CD4-positive, alpha-beta T cell treated with Interleukin-4 for 4 hours (primary cell): ENCODE data around the gene CCR3.

Experiments
- DNase-seq: peaks from one replicate; pipeline ENCODE4 v3.0.0-alpha.2; 2020

The CCR3 gene

DNA sequence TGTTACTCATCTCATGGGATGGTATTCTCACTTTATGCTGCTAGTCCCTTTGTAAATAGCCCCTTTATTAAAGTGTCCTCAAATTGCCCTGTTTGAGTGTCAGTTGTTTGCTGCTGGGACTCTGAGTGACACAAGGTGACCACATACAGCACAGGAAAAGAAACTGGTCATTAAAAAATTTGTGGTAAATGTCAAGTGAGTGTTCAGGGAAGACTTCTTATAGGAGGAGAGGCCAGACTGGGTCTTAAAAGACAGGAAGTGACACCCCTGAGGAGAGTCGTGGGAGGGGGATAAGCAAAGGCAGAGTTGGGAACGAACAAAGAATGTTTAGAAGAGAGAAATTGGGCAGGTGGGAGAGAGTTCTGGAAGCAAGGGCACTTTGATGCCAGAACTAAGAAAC is 35.2 kb downstream of the CCR3 start:
- no peak for DNase-seq

DNA sequence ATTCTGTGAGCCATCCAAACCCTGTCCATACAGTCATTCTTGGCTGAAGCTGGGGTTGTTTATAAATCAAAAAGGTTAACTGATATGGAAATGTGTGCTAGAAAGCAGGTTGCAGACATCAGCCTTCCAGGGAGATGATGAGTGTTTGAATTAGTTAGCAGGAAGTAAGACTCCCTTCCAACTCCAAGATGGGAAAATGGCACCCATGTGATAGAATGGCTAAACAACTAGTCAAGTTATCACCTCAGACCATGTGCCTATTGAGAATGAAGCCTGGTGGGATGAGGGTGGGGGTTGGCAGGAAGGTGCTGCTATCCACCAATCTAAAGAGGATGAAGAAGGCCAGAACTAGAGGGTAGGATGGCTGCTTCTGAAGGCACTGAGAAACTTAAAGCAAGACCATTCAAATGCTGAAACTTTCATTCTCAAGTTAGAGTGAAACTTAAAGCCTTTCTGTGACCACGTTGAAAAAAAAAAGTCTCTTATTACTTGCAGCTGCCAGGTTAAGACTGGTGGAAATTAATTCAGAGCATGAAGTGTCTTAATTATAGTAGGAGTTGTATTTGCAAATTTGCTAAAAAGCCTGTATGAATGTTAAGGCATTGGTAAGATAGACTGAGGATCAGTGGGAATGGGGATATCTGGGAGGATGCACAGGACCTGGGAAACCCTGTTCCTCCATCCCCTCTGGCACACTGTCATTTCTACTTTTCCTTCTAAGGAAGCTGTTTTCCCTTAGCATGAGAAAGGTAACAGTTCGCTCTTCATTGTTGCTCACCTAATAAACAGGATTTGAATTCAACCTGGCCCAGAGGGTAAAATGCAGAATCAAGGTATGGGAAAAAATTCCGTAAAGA is 36.8 kb downstream of the CCR3 start:
- no peak for DNase-seq

DNA sequence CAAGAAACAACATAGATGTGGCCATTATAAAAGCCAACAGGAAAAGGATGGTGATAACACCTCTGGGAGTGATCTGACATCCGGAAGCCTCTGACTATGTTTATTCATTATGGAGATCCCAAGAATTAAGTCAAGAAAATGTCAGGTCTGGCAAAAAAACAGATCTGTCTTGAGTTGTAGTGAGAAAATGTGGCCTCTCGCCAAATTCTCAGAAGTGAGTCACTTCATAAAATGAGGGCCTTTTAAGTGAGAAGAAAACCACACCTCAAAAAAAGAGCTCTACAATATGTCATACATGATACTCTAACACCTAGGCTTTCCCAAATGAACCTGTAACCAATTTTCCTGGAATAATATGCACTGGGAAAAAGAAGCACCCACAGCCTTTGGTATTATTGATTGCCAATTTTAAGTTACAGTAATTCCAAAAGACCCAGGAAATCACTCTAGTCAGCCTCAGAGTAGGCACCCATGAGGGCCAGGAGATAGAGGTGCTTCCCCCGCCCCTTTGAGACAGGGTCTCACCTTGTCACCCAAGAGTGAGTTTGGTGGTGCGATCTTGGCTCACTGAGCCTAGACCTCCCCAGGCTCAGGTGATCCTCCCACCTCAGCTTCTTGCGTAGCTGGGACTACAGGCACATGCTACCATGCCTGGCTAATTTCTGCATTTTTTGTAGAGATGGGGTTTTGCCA is 38.0 kb downstream of the CCR3 start:
- DNase-seq: peak; percentile 86

DNA sequence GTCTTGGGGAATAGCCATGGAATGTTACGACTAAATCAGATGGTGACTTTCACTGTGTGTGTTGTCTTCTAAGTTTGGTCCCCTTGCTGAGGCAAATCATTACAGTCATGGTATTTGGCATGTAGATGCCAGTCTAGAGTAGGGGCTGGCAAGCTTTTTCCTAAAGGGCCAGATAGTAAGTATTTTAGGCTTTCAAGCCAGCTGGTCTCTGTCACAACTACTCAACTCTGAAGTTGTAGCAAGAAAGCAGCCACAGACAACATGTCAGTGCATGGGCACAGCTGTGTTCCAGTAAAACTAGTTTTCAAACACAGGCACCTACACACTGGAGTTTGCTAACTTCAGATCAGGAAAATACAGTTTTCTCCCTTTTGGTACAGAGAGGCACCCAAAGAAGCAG is 39.3 kb downstream of the CCR3 start:
- DNase-seq: no peak

DNA sequence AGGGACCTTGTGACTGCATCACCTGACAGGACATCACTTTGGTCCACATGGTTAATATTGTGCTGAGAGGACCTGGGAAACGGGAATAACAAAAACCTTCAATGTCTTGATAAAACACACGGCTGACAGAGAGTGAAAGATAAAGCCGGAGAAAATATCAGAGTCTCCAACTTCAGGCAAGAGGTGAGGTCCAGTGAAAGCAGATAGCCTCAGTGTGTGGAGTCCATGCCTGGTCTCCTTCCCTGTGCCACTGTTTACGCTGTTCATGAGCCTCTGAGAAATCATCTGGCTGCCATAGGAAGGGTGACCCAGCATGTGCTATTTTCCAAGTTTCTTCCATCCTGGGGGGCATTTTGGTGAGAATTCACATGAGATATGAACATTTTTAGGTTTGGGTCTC is 39.8 kb downstream of the CCR3 start:
- no peak for DNase-seq

DNA sequence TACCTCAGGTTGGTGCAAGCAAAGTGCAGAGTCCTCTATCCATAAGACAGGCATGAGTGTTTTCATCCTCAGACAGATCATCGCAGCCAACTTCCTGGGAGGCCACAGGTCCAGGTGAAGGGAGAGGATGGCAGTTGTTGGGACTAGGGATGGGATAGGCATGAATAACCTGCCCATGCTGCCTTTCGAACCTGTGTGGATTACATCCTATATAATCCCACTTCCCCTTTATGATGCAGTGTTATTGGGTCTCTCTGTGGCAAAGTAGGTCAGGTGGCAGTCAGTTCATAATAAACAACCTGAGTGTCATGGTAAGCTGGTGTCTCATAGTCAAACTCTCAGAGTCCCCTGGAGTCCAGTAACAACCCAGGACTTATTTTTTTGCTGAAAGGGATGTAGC is 40.4 kb downstream of the CCR3 start:
- no peak for DNase-seq

DNA sequence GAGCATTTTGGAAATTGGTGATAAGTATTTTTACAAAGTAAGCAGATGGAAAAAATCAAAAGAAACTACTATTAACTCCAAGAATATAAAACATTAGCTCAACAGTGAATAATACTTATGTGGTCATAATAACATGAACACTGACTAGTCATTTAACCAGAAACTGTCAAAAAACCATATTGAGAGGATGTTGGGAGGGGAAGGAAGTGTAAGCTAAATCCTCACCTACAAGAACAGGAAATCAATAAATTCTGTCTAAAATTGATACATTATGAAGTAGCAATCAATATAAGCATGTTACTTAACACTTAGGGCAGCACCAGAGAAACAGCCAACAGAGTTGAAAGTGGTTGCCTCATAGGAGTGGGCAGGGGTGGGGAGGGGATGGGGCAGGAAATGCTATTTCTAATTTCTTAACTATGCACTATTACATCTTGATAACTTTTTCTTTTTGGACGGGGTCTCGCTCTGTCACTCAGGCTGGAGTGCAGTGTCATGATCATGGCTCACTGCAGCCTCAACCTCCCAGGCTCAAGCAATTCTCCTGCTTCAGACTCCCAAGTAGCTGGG is 41.7 kb downstream of the CCR3 start:
- peak; percentile 56 for DNase-seq

DNA sequence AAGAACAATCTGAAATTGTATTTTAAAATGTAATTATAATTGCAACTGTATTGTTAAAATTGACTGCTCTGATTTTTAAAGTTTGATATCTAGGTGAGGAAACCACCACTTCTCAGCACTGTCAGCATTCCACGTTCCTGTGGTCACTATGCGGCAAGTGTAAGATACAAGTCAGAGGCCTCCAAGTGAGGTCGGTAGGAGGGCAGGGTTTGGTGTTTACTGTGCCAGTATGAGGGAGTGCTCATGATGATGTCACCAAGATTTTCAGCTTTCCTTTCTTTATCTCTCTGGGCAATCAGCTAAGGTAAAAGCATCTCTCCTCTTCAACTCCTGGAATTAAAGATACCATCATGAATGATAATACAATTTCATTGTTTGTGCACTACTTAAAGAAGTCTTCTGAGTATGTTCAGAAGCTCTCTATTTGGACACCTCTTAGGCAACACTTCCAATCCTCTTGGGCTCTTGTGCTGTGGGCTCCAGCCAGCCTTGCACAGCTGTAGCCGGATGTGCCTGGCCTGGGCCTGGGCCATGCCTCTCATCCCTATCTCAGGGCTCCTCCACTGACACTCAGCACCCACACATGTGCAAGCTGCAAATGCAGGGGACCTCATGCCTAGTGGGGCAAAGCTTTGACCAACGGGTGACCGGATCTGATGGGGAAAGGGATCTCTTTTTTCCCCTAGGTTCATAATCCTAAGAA is 42.9 kb downstream of the CCR3 start:
- peak; percentile 69 for DNase-seq

DNA sequence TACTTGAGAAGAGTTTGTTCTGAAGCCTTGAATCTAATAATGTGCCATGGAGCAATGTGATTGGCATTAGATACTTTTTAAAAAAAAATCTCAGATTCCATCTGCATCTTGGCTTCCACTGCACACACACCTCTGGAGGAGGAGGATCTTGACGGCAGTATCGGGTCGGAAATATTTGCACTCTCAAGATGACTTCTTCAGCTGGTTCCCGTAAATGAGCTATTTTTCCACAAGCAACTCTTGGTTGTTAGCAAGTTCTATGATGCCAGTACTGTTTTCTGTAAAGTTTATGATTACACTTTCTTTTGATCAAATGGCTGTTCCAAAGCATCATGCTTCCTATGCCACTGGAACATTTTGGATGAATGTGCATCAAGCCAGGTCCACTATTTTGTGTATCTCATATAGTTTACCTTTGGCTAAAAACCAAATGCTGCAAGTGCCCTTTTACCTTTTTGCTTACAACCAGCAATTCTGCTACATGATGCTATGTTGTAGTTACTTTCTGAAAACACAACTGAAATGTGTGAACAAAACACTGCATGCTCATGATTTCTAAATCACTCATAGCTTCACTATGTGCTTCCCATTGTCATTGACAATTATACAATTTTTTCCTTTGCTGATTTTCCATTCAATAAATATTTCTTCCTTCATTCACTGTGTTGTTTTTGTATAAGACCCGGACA is 43.8 kb downstream of the CCR3 start:
- DNase-seq: no peak

DNA sequence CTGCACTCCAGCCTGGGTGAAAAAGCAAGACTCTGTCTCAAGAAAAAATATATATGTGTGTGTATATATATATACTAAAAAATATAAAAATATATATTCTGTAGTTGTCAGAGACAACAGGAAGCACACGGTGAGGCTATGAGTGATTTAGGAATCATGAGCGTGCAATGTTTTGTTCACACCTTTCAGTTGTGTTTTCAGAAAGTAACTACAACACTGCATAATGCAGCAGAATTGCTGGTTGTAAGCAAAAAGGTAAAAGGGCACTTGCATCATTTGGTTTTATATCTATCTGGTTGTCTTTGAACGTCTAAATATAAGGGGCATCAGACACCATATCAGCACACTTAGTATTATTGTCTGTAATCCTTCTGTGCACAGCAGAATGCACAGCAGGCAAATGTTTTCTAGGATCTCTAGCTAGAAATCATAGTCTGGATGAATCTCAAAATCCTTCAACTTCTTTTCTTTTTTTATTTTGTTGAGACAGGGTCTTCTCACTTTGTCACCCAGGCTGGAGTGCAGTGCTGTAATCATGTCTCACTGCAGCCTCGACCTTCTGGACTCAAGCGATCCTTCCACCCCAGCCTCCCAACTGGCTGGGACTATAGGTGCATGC is 44.8 kb downstream of the CCR3 start:
- no peak for DNase-seq

DNA sequence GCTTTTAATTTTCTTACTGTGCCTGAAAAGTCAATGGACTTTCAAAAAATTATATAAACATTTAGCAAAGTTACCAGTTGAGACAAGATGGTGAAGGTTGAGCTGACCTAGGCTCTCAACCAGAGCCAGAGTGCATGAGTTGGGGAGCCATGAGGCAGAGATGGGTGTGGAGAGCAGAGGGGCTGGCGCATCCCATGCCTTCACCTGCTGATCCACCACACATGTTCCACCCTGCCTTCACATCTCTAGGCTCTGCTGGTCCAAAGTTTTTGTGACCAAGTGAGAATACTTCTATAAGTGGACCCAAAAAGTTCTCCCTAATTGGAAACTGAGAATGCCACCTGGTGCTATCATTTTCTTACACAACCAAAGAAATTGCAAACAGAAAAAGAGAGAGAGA is 47.3 kb downstream of the CCR3 start:
- no peak for DNase-seq

DNA sequence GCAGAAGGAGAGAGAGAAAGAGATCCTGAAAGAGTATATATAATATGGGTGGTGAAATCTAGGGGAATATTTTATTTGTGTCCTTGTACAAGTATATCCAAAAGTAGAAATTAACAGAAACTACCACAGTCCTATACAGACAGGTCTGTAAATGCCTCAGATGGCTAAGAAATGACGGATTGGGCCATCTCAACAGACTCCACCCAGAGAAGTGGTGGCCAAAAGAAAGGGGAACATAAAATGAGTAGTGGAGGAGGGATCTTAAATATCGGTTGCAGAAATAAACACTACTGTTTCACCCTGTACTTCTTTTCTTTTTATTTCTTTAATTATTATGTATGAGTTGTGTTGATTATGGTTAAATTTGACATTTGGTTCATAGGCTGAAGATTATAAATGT is 47.7 kb downstream of the CCR3 start:
- DNase-seq: no peak

DNA sequence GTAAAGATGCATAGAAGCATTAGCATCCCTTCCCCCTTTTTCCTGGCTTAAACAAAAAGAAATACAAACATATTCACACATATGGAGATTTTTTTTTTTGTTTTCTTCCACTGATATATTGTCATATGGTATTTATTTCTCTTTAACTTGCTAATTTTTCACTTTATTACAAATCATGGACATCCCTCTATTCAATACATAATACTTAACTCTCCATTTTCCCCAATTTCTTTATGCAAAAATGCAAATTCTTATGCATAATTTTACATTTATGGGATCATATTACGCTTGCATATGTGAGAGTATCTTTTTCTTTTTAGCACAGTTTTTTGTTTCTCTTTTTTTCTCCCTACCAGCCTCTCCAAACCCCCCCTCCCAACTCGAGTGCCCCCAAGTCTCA is 48.8 kb downstream of the CCR3 start:
- no peak for DNase-seq

DNA sequence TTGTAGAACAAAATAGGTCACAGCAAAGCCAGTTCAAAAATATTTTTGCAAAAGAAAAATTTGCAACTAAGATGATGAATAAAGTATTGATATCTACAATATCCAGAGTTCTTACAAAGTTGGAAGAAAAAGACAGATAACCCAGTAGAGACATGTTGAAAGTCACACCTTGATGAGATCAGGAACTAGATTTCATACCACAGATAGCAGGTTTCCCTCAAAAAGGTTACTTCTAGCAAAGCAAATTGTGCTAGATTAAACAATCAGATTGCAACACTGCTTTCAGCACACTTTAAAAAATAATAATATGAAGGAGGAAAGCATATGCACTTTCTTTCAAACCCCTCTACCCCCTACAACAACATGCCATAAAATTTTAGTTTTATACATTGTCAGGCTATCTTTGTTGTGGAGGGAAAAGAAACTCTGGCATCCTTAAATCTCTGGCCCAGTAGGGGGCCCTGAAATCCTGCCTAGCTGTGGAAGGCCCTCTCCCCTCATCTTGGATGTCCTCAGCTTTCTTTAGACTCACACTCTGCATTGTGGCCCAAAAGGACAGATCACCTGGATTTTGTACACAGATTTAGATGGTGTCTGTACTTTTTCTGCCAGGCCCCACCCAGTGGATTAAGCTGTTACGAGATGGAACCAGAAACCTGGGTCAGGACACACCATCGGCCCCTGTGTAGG is 50.9 kb downstream of the CCR3 start:
- DNase-seq: no peak

DNA sequence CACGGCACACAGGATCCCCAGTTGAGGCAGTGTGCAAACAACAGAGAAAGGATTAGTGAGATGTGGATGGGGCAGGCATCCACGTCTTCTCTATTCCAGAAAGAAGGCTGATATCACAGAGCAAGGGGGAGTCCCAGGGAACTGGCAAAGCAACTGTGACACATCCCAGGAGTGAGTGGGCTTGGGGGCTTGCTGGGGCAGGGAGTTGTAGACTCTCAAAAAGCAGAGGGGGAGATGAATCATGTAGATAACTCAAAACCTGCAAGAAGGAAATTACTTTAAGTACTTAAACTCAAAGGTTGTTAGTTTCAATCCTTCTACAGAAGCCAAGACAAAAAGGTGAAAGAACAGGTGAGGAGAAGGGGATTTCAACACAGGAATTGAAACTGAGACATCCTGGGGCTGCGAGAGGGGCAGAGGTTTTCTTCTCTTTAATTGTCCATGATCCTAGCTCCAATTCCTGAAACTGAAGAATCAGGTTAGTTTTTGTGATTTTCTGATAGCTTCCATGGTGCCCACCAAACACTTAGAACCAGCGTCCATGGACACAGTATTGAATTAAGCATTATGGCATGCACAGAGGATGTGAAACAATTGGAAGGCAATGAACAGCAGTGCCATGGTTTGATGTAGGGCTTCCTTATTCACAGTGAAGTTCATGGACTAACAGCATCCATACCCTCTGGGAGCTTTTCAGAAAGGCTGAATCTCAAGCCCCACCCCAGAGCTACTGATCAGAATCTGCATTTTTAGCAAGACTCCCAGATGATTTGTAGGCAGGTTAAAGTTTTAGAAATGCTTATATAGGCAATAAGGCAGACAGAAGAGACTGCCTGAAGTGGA is 52.0 kb downstream of the CCR3 start:
- DNase-seq: no peak

DNA sequence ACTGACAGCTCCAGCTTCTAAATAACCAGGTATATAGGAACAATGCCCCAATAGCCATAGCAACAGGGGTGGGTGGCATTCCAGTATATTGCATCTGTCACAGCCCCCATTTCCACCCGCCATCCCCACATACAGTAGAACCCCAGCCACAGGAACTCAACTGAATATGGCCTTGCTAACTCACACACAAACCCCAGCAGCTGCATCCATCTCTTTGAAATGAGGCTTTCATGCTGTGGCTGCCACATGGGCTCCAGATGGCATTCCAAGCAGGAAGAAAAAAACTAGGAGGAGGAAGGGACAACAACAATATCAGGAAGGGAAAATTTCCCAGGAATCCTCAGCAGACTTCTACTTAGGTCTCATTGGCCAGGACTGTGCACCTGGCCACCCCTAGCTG is 54.6 kb downstream of the CCR3 start:
- no peak for DNase-seq

DNA sequence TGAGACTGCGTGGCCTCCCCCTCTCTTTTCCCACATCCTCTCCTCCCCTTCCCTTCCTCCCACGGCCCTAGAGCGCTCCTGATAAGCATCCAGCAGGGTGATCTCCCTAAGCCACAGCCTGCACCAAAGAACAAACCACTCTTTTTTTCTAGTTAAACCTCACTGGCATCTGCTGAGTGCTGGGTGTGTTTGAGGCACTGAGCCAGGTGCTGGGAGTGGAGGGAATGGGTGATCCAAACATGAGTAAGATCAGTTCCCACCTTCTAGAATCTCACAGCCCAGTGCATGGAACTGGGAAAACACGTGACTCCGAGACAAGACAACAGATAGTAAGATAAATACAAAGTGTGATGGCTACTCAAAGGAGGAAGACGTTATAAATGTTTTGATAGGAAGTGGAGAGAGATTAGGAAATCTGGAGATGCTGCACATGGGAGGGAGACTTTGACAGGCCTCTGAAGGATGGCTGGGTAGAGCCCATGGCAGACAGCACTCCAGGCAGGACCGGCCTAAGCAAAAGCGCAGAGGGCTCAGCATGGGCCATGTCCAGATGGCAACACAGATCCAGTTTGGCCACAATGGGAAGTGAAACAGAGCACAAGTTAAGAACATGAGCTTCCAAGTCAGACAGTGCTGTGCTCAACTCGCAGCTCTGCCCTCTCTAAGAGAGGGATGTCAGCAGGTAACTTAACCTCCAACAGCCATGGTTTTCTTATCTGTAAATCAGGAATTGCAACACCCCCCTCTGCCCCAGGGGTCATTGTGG is 55.6 kb downstream of the CCR3 start:
- DNase-seq: no peak

DNA sequence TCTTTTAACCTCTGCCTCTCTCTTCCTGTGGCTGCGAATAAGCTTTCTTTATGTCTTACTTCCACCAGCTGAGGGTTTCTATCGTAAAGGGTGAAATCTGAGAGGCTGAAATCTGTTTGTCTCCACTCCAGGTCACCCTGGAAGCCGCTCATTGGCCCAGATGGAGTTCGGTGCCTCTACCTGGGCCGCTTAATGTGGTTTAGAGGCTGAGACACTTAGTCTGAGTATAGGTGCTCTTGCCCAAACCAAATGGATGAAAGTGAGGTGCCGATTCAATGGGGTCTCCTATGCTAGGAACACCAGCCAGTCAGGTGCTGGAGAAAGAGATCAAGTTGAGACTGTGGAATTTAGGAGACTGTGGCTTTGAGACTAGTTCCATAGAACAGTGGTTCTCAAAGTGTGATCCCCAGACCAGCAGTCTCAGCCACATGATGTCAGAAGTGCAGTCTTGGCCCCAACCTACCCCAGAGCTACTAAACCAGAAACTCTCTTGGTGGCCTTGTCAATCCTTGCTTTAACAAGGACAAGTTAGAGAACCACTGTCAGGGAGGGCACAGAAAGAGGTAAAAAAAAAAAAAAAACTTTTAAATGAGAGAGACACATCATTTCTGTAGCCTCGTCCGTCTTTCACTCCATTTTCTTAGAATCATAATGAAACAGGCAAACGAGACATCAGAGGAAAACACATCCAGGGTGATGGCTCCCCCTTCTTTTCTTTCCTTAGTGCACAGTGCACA is 56.8 kb downstream of the CCR3 start:
- no peak for DNase-seq
